HL-60 (cell line): ENCODE data around the gene ANKS4B.

Source experiments
- DNase-seq, 2 experiments: peaks; one replicate each; pipeline ENCODE4 v3.0.0-alpha.2; 2010 to 2020; ENCODE audit warnings: low read depth in 1 of 2, low spot score in 1 of 2
- H3K27ac ChIP-seq: fragments of 250-450 bp; sonication (Bioruptor Pico); replicated peaks from 2 replicates; pipeline ENCODE4 v1.5.1; 2020; ENCODE audit warnings: mild to moderate bottlenecking, moderate library complexity
- H3K27me3 ChIP-seq: fragments of 250-450 bp; sonication (Bioruptor Pico); 2 replicates; pipeline ENCODE4 v1.5.1; 2021; ENCODE audit warnings: mild to moderate bottlenecking, moderate library complexity; ENCODE audit not compliant: insufficient read depth, poor library complexity, severe bottlenecking
- H3K4me3 ChIP-seq: replicated peaks from 2 replicates; pipeline ENCODE4 v1.5.1; 2011; ENCODE audit warnings: mild to moderate bottlenecking, control low read depth, low read length; ENCODE audit not compliant: insufficient read depth
- GABPA ChIP-seq: IDR thresholded peaks from 2 replicates; pipeline ENCODE4 v1.6.1; 2012; ENCODE audit warnings: low read depth
- POLR2AphosphoS5 ChIP-seq: IDR thresholded peaks from 2 replicates; pipeline ENCODE4 v1.6.1; 2012; ENCODE audit warnings: low read depth
- REST ChIP-seq: IDR thresholded peaks from 2 replicates; pipeline ENCODE4 v1.6.1; 2012; ENCODE audit warnings: low read depth; ENCODE audit not compliant: insufficient replicate concordance
- SPI1 ChIP-seq: IDR thresholded peaks from 2 replicates; pipeline ENCODE4 v1.6.1; 2012; ENCODE audit warnings: low read depth, mild to moderate bottlenecking, borderline replicate concordance
- TF ChIP-seq, protein P1 (sequence below): IDR thresholded peaks from one replicate; pipeline ENCODE4 v1.5.1; 2011; ENCODE audit warnings: low read length, control low read depth, inconsistent platforms; ENCODE audit not compliant: insufficient read depth

Gene ANKS4B

DNA sequence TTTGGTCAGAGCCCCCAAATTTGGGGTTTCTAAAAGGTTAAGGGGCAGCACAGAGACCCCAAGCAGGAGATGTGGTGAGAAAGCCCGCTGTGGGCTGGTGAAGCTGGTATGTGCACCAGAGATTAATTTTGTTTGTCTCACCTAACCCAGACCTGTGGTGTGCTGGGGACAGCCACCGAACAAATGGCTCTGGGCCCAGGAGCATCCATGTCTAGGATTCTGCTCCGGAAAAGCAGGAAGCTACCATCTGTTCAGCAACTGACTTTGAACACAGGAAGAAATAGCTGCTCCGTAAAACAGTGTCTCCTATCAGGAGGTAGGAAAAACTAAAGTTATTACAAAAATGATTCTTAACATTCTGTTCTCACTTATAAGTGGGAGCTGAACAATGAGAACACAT, 19.4 kb upstream of the ANKS4B start:
- Histone ChIP-seq H3K27ac (no peak overlapping the region), H3K27me3 (no peaks in the 10 kb centered on the region), H3K4me3 (no peak overlapping the region)
- TF ChIP-seq REST (no peak), GABPA (no peak), SPI1 (no peak), POLR2AphosphoS5 (no peak)
- TF ChIP-seq, protein P1, sequence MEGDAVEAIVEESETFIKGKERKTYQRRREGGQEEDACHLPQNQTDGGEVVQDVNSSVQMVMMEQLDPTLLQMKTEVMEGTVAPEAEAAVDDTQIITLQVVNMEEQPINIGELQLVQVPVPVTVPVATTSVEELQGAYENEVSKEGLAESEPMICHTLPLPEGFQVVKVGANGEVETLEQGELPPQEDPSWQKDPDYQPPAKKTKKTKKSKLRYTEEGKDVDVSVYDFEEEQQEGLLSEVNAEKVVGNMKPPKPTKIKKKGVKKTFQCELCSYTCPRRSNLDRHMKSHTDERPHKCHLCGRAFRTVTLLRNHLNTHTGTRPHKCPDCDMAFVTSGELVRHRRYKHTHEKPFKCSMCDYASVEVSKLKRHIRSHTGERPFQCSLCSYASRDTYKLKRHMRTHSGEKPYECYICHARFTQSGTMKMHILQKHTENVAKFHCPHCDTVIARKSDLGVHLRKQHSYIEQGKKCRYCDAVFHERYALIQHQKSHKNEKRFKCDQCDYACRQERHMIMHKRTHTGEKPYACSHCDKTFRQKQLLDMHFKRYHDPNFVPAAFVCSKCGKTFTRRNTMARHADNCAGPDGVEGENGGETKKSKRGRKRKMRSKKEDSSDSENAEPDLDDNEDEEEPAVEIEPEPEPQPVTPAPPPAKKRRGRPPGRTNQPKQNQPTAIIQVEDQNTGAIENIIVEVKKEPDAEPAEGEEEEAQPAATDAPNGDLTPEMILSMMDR = no peak
- DNase-seq = no peak

DNA sequence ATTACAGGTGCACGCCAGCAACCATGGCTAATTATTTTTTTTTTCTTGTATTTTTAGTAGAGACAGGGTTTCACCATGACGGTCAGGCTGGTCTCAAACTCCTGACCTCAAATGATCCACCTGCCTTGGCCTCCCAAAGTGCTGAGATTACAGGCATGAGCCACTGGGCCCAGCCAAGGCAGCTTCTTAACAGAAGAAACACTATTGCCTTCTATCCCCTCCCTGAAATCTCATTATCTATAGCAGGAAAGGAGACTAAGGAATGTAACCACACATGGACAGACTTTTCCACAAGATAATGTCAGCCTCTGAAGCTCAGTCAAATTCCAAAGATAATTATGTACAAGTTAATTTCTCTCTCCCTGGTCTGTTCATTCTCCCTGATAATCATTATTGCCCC, 16.4 kb upstream of the ANKS4B start:
- TF ChIP-seq POLR2AphosphoS5 (no peak), SPI1 (no peak), REST (no peak), GABPA (no peak)
- TF ChIP-seq, protein P1 = no peak
- H3K27ac ChIP-seq = no peak overlapping the region
- peaks cover 2% of the 10 kb centered on the region for H3K27me3 ChIP-seq
- H3K4me3 ChIP-seq = no peak overlapping the region
- DNase-seq = no peak

GRCh38 chr16:21218153-21218552, 15.3 kb upstream of the ANKS4B start:
- H3K27ac ChIP-seq = no peak overlapping the region
- no peak overlapping the region for H3K4me3 ChIP-seq
- DNase-seq = peak; percentile 7 to 63
- TF ChIP-seq REST (no peak), POLR2AphosphoS5 (no peak), GABPA (no peak)
- TF ChIP-seq, protein P1 = no peak
- peaks cover 2% of the 10 kb centered on the region for H3K27me3 ChIP-seq
